ENCODE measurements around the gene EFCAB11. TPM values are rescaled to one million over a fixed set of nuclear protein-coding genes. Genes with fewer than 3 reads are reported as not detected.

Gene EFCAB11
- polyA plus RNA-seq, 3 donors, result 2.0 to 4.3 (median 2.1) TPM

DNA sequence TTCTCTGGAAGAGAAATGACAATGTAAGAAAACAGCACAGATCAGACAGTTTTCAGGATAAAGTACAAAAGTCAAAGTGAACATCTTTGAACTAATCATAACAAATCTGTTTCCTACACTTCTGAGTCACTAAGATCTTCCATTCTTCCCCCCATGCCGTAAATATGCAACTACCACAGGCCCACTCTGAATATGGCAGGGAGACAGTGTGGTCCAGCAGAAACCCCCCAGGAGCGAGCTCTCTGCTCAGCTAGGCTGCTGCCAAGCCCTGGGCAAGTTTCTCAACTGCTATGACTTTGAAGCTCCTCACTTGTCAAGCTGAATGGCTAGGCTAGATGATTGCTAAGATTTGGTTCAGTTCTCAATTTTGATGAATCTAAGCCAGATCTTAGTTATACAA lies 148.1 kb downstream of the EFCAB11 start:
- H3K27me3 Mint-ChIP-seq (ENCODE audit: low read depth in 3 of 3), result peaks cover 0 to 2% (median 1%) of the 10 kb centered on the region in 3 donors
- H3K79me2 ChIP-seq (ENCODE audit: insufficient read depth, low read length), result no peaks in the 10 kb centered on the region
- no peak overlapping the region for H3K9ac ChIP-seq (ENCODE audit: insufficient read depth, low read length, poor library complexity, severe bottlenecking)
- no peak overlapping the region for H3K4me2 ChIP-seq (replicated peaks; ENCODE audit: extremely low read depth, low read length, poor library complexity, severe bottlenecking)
- H3K36me3 ChIP-seq (replicated peaks in 1 of 2; ENCODE audit: control insufficient read depth in 1 of 2, insufficient read depth in 2 of 2, low read length in 2 of 2), result no peaks in the 10 kb centered on the region
- H3K27ac ChIP-seq (ENCODE audit: low read depth in 1 of 2, low read length in 2 of 2), result no peak overlapping the region
- intact Hi-C loops (cut with micrococcal nuclease), result no loop called here
- H3K4me3 Mint-ChIP-seq, result no peak overlapping the region
- H3K9me3 ChIP-seq (replicated peaks in 1 of 2; ENCODE audit: control insufficient read depth in 1 of 2, insufficient read depth in 1 of 2, low read length in 2 of 2), result no peaks in the 10 kb centered on the region
- H3K9me3 Mint-ChIP-seq, result peaks cover 0 to 1% (median 0%) of the 10 kb centered on the region in 7 donors
- H3K4me1 Mint-ChIP-seq, result no peaks in the 10 kb centered on the region
- peak overlapping the region in 1 of 7 donors; percentile 14 for H3K27ac Mint-ChIP-seq
- no peaks in the 10 kb centered on the region for H3K4me1 ChIP-seq (ENCODE audit: control insufficient read depth in 1 of 2, insufficient read depth in 2 of 2, low read length in 2 of 2)
- H3K36me3 Mint-ChIP-seq, result no peaks in the 10 kb centered on the region
- H2AFZ ChIP-seq (ENCODE audit: insufficient read depth, low read depth, low read length, poor library complexity, severe bottlenecking), result no peak overlapping the region
- H3K27me3 ChIP-seq (ENCODE audit: control insufficient read depth in 2 of 2, insufficient read depth in 2 of 2, low read length in 2 of 2), result no peaks in the 10 kb centered on the region
- 86% methylated on average over 2 of the region's 2 CpGs for WGBS (ENCODE audit: insufficient coverage)
- H3K4me3 ChIP-seq (replicated peaks in 1 of 3; ENCODE audit: low read depth in 2 of 3, low read length in 3 of 3), result no peak overlapping the region
- H4K20me1 ChIP-seq (ENCODE audit: insufficient read depth, low read length), result no peaks in the 10 kb centered on the region
- no peak for DNase-seq
- TF ChIP-seq, protein P1, sequence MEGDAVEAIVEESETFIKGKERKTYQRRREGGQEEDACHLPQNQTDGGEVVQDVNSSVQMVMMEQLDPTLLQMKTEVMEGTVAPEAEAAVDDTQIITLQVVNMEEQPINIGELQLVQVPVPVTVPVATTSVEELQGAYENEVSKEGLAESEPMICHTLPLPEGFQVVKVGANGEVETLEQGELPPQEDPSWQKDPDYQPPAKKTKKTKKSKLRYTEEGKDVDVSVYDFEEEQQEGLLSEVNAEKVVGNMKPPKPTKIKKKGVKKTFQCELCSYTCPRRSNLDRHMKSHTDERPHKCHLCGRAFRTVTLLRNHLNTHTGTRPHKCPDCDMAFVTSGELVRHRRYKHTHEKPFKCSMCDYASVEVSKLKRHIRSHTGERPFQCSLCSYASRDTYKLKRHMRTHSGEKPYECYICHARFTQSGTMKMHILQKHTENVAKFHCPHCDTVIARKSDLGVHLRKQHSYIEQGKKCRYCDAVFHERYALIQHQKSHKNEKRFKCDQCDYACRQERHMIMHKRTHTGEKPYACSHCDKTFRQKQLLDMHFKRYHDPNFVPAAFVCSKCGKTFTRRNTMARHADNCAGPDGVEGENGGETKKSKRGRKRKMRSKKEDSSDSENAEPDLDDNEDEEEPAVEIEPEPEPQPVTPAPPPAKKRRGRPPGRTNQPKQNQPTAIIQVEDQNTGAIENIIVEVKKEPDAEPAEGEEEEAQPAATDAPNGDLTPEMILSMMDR (IDR thresholded peaks at IDR 0.05), result no peak

DNA sequence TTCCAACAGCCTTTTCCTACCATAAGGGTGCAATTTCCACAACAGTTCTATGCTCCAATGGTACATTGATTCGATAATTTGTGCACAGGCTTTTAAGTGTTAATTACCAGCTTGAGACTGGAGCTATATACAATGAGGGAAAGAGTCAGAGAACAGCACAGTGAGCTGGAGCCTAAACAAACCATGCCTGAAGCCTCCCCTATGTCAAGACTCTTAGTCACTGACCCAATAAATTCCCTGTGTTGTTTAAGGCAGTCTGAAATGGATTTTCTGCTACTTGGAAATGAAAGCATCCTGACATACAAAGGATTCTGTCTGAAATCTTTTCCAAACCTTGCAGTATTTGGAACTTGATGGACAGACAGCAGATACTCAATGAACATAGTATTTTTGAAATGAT lies 149.0 kb downstream of the EFCAB11 start:
- Histone ChIP-seq H3K4me1 (ENCODE audit: control insufficient read depth in 1 of 2, insufficient read depth in 2 of 2, low read length in 2 of 2) (no peaks in the 10 kb centered on the region), H2AFZ (ENCODE audit: insufficient read depth, low read depth, low read length, poor library complexity, severe bottlenecking) (no peak overlapping the region), H3K36me3 (replicated peaks in 1 of 2; ENCODE audit: control insufficient read depth in 1 of 2, insufficient read depth in 2 of 2, low read length in 2 of 2) (no peaks in the 10 kb centered on the region), H3K4me3 (replicated peaks in 1 of 3; ENCODE audit: low read depth in 2 of 3, low read length in 3 of 3) (no peak overlapping the region), H3K9ac (ENCODE audit: insufficient read depth, low read length, poor library complexity, severe bottlenecking) (no peak overlapping the region), H3K27ac (ENCODE audit: low read depth in 1 of 2, low read length in 2 of 2) (no peak overlapping the region), H4K20me1 (ENCODE audit: insufficient read depth, low read length) (no peaks in the 10 kb centered on the region), H3K9me3 (replicated peaks in 1 of 2; ENCODE audit: control insufficient read depth in 1 of 2, insufficient read depth in 1 of 2, low read length in 2 of 2) (no peaks in the 10 kb centered on the region), H3K4me2 (replicated peaks; ENCODE audit: extremely low read depth, low read length, poor library complexity, severe bottlenecking) (no peak overlapping the region), H3K27me3 (ENCODE audit: control insufficient read depth in 2 of 2, insufficient read depth in 2 of 2, low read length in 2 of 2) (no peaks in the 10 kb centered on the region), H3K79me2 (ENCODE audit: insufficient read depth, low read length) (no peaks in the 10 kb centered on the region)
- Mint-ChIP-seq H3K4me3 (no peak overlapping the region), H3K27me3 (ENCODE audit: low read depth in 3 of 3) (peaks cover 0 to 2% (median 1%) of the 10 kb centered on the region in 3 donors), H3K27ac (no peak overlapping the region), H3K4me1 (no peaks in the 10 kb centered on the region), H3K9me3 (no peaks in the 10 kb centered on the region), H3K36me3 (no peaks in the 10 kb centered on the region)
- intact Hi-C loops (cut with micrococcal nuclease), result no loop called here
- TF ChIP-seq, protein P1 (IDR thresholded peaks at IDR 0.05), result no peak
- DNase-seq, result no peak
- WGBS (ENCODE audit: insufficient coverage), result no CpG with 5 or more reads among the region's 1 CpG
